ENCODE measurements around the gene PPFIA1. TPM values are rescaled to one million over a fixed set of nuclear protein-coding genes. Genes with fewer than 3 reads are reported as not detected.

The PPFIA1 gene
- polyA plus RNA-seq, 1 of the 3 experiments (the other 2 are of a cell fraction), result 37.4 TPM

GRCh38 chr11:70429724-70430521 is 159.4 kb downstream of the PPFIA1 start:
- Histone ChIP-seq H3K4me1 (ENCODE audit: control insufficient read depth in 1 of 2, insufficient read depth in 2 of 2, low read depth in 1 of 2, low read length in 1 of 2) (no peaks in the 10 kb centered on the region), H3K79me2 (ENCODE audit: insufficient read depth) (peaks cover 5% of the 10 kb centered on the region; the same call in 1 of the 2 replicates), H3K36me3 (replicated peaks in 1 of 2; ENCODE audit: control insufficient read depth in 1 of 2, insufficient read depth in 2 of 2, low read length in 1 of 2) (peaks cover 40 to 77% of the 10 kb centered on the region in 2 experiments), H3K4me2 (no peak overlapping the region), H3K9ac (no peak overlapping the region), H3K27ac (ENCODE audit: low read depth in 2 of 2, low read length in 1 of 2) (no peak overlapping the region), H3K9me2 (no peaks in the 10 kb centered on the region), H3F3A (replicated peaks; ENCODE audit: insufficient read depth) (no peaks in the 10 kb centered on the region), H2AFZ (ENCODE audit: low read depth) (no peak overlapping the region), H3K4me3 (ENCODE audit: low read depth in 2 of 2, low read length in 1 of 2) (no peak overlapping the region), H3K9me3 (no peaks in the 10 kb centered on the region), H4K20me1 (ENCODE audit: insufficient read depth) (peaks cover 5% of the 10 kb centered on the region; the same call in 1 of the 2 replicates), H3K27me3 (ENCODE audit: insufficient read depth) (no peaks in the 10 kb centered on the region)
- ChIA-PET POLR2A (no interaction called here), CTCF (interaction anchor here (0.6 to 1.0 kb wide), 2 partner anchors 326 to 395 kb away, joined by 3 to 4 read pairs; no protein-coding TSS in a partner anchor)
- no peak for TF ChIP-seq YY1 (IDR thresholded peaks at IDR 0.05; ENCODE audit: low read depth)
- TF ChIP-seq FOXM1 (IDR thresholded peaks at IDR 0.05; ENCODE audit: low read depth), result no peak
- no peak for TF ChIP-seq GABPA (IDR thresholded peaks at IDR 0.05; ENCODE audit: low read depth)
- TF ChIP-seq EZH2phosphoT487 (IDR thresholded peaks at IDR 0.05; ENCODE audit: borderline replicate concordance, low read depth), result no peak
- TF ChIP-seq, protein P1, sequence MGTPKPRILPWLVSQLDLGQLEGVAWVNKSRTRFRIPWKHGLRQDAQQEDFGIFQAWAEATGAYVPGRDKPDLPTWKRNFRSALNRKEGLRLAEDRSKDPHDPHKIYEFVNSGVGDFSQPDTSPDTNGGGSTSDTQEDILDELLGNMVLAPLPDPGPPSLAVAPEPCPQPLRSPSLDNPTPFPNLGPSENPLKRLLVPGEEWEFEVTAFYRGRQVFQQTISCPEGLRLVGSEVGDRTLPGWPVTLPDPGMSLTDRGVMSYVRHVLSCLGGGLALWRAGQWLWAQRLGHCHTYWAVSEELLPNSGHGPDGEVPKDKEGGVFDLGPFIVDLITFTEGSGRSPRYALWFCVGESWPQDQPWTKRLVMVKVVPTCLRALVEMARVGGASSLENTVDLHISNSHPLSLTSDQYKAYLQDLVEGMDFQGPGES (IDR thresholded peaks at IDR 0.05; ENCODE audit: low read depth, low read length), result no peak
- no peak for TF ChIP-seq ELF1 (IDR thresholded peaks at IDR 0.05)
- TF ChIP-seq, protein P2, sequence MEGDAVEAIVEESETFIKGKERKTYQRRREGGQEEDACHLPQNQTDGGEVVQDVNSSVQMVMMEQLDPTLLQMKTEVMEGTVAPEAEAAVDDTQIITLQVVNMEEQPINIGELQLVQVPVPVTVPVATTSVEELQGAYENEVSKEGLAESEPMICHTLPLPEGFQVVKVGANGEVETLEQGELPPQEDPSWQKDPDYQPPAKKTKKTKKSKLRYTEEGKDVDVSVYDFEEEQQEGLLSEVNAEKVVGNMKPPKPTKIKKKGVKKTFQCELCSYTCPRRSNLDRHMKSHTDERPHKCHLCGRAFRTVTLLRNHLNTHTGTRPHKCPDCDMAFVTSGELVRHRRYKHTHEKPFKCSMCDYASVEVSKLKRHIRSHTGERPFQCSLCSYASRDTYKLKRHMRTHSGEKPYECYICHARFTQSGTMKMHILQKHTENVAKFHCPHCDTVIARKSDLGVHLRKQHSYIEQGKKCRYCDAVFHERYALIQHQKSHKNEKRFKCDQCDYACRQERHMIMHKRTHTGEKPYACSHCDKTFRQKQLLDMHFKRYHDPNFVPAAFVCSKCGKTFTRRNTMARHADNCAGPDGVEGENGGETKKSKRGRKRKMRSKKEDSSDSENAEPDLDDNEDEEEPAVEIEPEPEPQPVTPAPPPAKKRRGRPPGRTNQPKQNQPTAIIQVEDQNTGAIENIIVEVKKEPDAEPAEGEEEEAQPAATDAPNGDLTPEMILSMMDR (IDR thresholded peaks at IDR 0.05), result no peak
- no peak for TF ChIP-seq SMC3 (IDR thresholded peaks at IDR 0.05; ENCODE audit: low read depth, low read length)
- TF ChIP-seq MEF2A (IDR thresholded peaks at IDR 0.05; ENCODE audit: borderline replicate concordance, low read depth), result no peak
- no peak for TF ChIP-seq RCOR1 (IDR thresholded peaks at IDR 0.05; ENCODE audit: low read length)
- no peak for DNase-seq
- WGBS (ENCODE audit: low lambda C conversion rate), result 97% methylated on average over 6 of the region's 11 CpGs

GRCh38 chr11:70430671-70431574 is 160.4 kb downstream of the PPFIA1 start:
- H3K27me3 ChIP-seq (ENCODE audit: insufficient read depth), result no peaks in the 10 kb centered on the region
- H3K9me2 ChIP-seq, result no peaks in the 10 kb centered on the region
- 87% methylated on average over 13 of the region's 25 CpGs for WGBS (ENCODE audit: low lambda C conversion rate)
- ChIA-PET POLR2A (no interaction called here), CTCF (interaction anchor here (0.6 to 1.0 kb wide), 2 partner anchors 325 to 394 kb away, joined by 3 to 4 read pairs; no protein-coding TSS in a partner anchor)
- H4K20me1 ChIP-seq (ENCODE audit: insufficient read depth), result peaks cover 10% of the 10 kb centered on the region; the same call in 1 of the 2 replicates
- no peaks in the 10 kb centered on the region for H3K4me1 ChIP-seq (ENCODE audit: control insufficient read depth in 1 of 2, insufficient read depth in 2 of 2, low read depth in 1 of 2, low read length in 1 of 2)
- DNase-seq, result no peak
- H2AFZ ChIP-seq (ENCODE audit: low read depth), result no peak overlapping the region
- no peak overlapping the region for H3K4me2 ChIP-seq
- H3K9me3 ChIP-seq, result no peaks in the 10 kb centered on the region
- peaks cover 5% of the 10 kb centered on the region; the same call in 1 of the 2 replicates for H3K79me2 ChIP-seq (ENCODE audit: insufficient read depth)
- H3K4me3 ChIP-seq (ENCODE audit: low read depth in 2 of 2, low read length in 1 of 2), result no peak overlapping the region
- H3K27ac ChIP-seq (ENCODE audit: low read depth in 2 of 2, low read length in 1 of 2), result no peak overlapping the region
- TF ChIP-seq RAD21 (IDR thresholded peaks at IDR 0.05; ENCODE audit: low read length) (no peak), POLR2AphosphoS5 (IDR thresholded peaks at IDR 0.05; ENCODE audit: low read depth, low read length) (no peak), EP300 (IDR thresholded peaks at IDR 0.05; ENCODE audit: borderline replicate concordance in 1 of 2, low read depth in 1 of 2, low read length in 1 of 2) (no peak), RCOR1 (IDR thresholded peaks at IDR 0.05; ENCODE audit: low read length) (no peak), SIN3A (IDR thresholded peaks at IDR 0.05; ENCODE audit: borderline replicate concordance, low read depth, low read length) (no peak), TAF1 (IDR thresholded peaks at IDR 0.05; ENCODE audit: borderline replicate concordance, low read depth, low read length) (no peak), ELF1 (IDR thresholded peaks at IDR 0.05) (no peak), YY1 (IDR thresholded peaks at IDR 0.05; ENCODE audit: low read depth) (no peak), MXI1 (IDR thresholded peaks at IDR 0.05; ENCODE audit: low read depth, low read length) (no peak), FOXM1 (IDR thresholded peaks at IDR 0.05; ENCODE audit: low read depth) (no peak), RXRA (IDR thresholded peaks at IDR 0.05; ENCODE audit: borderline replicate concordance, low read depth) (no peak)
- H3K9ac ChIP-seq, result no peak overlapping the region
- no peaks in the 10 kb centered on the region for H3F3A ChIP-seq (replicated peaks; ENCODE audit: insufficient read depth)
- H3K36me3 ChIP-seq (replicated peaks in 1 of 2; ENCODE audit: control insufficient read depth in 1 of 2, insufficient read depth in 2 of 2, low read length in 1 of 2), result peaks cover 45 to 77% of the 10 kb centered on the region in 2 experiments
